Stimulated activated CD4-positive, alpha-beta T cell treated with anti-CD3 and anti-CD28 coated beads, TNF-alpha, amount 100 ng/mL, for 24 hours (primary cell): ENCODE data around the gene FAF1.
A peak's percentile ranks its signal among the peaks of the same experiment; 100 is the strongest.
"Not testable (repeated sequence)": the region's sequence is repeated elsewhere in the genome, so short reads cannot be mapped to it uniquely, and the experiment has no call there.

ENCODE experiments used
- DNase-seq, 3 experiments: peaks; one replicate each; pipeline ENCODE4 v3.0.0-alpha.2; 2020; ENCODE audit warnings: low read depth in 3 of 3

FAF1 gene

GRCh38 chr1:50910356-50910755, 49.7 kb downstream of the FAF1 start:
- DNase-seq = not testable (repeated sequence)

- not testable (repeated sequence) for DNase-seq
Measured at GRCh38 chr1:50907610-50908009, 52.5 kb downstream of the FAF1 start.

DNA sequence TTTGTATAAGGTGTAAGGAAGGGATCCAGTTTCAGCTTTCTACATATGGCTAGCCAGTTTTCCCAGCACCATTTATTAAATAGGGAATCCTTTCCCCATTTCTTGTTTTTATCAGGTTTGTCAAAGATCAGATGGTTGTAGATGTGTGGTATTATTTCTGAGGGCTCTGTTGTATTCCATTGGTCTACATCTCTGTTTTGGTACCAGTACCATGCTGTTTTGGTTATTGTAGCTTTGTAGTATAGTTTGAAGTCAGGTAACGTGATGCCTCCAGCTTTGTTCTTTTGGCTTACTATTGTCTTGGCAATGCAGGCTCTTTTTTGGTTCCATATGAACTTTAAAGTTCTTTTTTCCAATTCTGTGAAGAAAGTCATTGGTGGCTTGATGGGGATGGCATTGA, 54.0 kb downstream of the FAF1 start:
- not testable (repeated sequence) for DNase-seq

- DNase-seq = no peak
Measured at GRCh38 chr1:50902419-50902818, 57.6 kb downstream of the FAF1 start.

- no peak for DNase-seq
Measured at GRCh38 chr1:50901872-50902271, 58.2 kb downstream of the FAF1 start.

- DNase-seq = no peak
Measured at GRCh38 chr1:50898773-50899172, 61.3 kb downstream of the FAF1 start.

- DNase-seq = no peak
Measured at GRCh38 chr1:50894340-50894739, 65.7 kb downstream of the FAF1 start.

GRCh38 chr1:50893466-50893865, 66.6 kb downstream of the FAF1 start:
- no peak for DNase-seq

GRCh38 chr1:50887555-50887954, 72.5 kb downstream of the FAF1 start:
- not testable (repeated sequence) for DNase-seq

GRCh38 chr1:50880373-50880772, 79.7 kb downstream of the FAF1 start:
- no peak for DNase-seq

DNA sequence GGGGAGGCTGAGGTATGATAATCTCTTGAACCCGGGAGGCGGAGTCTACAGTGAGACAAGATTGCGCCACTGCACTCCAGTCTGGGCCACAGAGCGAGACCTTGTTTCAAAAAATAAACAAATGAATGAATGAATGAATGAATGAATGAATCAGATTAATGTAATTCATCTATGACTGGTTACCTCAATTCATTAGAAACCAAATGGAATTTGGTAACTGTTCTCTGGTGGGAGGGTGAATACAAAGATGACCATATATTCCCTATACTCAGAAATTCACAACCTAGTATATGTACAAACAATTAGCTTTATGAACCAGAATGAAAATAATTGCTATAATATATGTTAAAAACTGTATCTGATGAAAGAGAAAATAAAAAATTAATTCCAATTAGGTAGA, 80.9 kb downstream of the FAF1 start:
- no peak for DNase-seq

DNA sequence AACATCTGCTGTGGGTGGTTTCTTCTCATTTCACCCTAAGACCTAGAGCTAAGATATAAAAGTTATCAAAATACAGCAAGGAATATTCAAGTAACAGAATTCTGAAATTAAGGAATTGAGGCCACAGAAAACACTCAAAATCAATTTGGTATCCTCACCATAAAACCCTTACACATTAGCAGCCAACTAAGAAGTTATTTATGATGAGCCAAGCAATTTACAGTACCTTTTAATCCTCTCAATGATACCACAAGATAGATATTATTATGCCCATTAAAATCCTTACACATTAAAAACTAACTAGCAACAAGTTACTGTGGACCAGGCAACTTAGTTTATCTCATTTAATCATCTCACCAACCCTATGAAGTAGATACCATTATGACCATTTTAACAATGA, 81.6 kb downstream of the FAF1 start:
- DNase-seq = no peak

DNA sequence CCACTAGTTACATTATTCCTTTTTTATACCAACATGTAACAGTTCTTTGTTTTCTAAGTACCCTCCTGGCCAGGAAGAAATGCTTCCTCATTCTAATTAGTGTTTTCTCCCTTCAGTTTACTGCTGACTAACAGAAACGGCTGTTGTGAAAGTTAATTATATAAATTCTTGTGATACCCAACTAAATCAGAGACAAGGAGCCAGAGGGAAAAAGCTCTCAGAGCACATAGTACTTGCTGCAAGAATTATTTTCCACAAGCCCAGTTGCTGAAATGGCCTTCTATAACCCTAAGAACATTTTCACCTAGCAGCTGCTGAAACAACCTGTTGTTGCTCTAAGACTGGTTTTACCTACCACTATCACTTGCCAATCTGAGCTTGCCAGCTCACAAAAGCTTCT, 82.4 kb downstream of the FAF1 start:
- DNase-seq = no peak

GRCh38 chr1:50873458-50874187, 86.4 kb downstream of the FAF1 start:
- peak; percentile 28 to 60 (median 41) for DNase-seq

- DNase-seq = not testable (repeated sequence)
Measured at GRCh38 chr1:50864845-50865244, 95.2 kb downstream of the FAF1 start.

DNA sequence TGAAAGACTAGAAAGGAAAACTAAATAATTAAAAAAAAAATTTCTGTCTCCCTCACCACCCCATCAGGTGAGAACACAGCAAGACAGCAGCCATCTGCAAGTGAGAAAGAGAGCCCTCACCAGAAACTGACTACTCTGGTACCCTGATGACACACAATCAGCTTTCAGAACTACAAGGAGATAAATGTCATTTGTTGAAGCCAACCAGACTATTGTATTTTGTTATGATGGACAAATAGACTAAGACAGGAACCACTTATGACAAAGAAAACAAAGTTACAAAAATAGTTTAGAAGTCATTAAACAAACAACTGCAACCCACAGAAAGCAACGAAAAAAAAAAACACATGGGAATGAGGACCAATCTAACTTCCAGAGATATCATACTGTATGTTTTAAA, 98.3 kb downstream of the FAF1 start:
- no peak for DNase-seq

GRCh38 chr1:50860702-50861101, 99.4 kb downstream of the FAF1 start:
- DNase-seq = no peak

- no peak for DNase-seq
Measured at GRCh38 chr1:50860256-50860655, 99.8 kb downstream of the FAF1 start.

GRCh38 chr1:50859657-50860056, 100.4 kb downstream of the FAF1 start:
- DNase-seq = no peak

DNA sequence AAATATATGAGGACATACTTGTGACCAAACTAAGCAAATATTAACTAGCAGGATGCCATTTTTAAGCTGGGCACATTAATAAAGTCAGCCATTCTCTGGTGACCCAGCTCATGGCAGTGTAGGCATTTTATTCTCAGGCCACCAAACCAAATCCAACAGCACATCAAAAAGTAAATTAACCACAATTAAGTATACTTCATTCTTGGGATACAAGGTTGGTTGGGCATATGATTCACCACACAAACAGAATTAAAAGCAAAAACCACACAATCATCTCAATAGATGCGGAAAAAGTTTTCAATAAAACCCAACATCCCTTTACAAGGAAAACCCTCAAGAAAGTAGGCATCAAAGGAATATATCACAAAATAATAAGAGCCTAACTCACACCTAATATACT, 101.3 kb downstream of the FAF1 start:
- no peak for DNase-seq

DNA sequence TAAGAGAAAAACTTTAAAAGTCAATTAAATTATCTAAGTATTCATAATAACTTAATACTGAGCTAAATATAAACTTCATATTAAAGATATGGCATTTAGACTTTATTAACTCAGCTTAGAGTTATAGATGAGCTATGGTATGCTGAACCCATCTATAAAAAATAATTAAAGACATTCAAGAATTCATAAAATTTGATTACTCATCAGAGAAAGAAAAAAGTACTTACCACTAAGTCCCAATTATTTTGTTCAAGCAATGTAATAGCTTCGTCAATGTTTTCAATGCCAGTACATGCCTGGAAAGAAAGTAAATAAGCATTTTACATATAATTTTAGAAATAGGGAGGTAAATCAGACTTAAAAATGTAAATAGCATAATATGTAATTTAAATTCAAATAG, 102.4 kb downstream of the FAF1 start:
- no peak for DNase-seq

DNA sequence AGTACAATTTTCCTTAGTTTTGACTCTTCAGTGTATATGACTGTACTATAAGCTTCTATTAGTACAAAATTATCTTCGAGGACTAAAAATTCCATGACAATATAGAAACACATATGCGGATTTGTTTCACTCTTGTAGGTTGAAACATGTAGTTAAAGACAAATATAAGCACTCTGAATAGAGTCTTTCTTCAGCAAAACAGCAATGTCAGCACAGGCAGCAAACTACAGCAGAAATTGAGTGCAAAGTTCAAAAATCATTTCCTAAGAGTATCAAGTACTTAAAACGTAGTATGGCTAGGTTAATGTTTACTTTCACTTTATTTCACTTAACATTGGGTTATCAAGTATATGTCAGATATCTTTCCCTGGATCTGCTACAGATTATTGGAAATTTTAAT, 106.7 kb downstream of the FAF1 start:
- DNase-seq = no peak

DNA sequence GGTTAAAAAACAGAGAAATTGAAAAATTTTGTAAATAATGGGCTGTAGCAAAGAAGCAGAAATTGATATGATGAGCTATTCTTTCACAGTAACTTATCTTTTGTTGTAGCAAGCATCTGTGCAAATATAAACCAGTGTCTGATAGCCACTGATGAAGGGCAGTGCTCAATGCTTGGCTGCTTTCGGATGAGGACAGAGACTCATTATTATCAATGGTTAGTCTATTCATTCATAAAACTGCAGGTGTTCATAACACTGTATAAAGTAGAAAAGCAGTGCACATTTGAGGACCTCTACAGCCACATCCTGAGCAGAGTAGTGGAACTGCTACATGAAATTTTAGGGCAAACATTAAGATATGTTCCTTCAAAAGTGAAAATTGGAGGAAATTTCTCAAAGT, 107.2 kb downstream of the FAF1 start:
- no peak for DNase-seq

GRCh38 chr1:50851466-50851865, 108.6 kb downstream of the FAF1 start:
- no peak for DNase-seq
